ENCODE data around the gene PSAT1. TPM values are rescaled to one million over a fixed set of nuclear protein-coding genes. Genes with fewer than 3 reads are reported as not detected.

The PSAT1 gene
- total and polyA plus RNA-seq, 4 experiments from 2014 or later = 9.7 to 12.2 (median 11.1) TPM

DNA sequence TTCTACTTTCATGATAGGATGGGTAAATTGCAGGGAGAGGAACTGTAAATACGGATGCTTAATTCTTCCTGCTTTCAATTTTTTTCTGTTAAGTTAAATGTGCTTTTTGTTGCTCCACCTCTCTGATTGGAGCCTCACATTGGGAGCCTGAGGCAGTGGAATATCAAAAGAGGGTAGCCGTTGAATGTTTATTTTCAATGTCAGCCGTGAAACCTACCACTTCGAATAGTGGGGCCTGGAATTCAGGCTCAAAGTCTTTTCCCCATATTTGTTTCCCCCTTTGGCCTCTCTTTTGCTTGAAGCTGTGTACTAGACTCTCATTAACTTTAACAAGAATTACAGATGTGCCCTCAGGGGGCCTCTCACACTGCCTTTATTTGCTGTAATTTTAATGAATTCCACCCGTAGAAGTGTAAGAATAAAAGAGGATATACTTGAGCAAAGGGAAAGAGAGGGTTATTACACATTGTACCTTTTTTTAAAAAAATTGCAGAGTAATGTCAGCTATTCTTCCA is 29.0 kb downstream of the PSAT1 start:
- Mint-ChIP-seq H3K4me1 (no peaks in the 10 kb centered on the region), H3K36me3 (peaks cover 4 to 26% of the 10 kb centered on the region in 2 donors), H3K27me3 (no peaks in the 10 kb centered on the region), H3K9me3 (no peaks in the 10 kb centered on the region), H3K4me3 (no peak overlapping the region), H3K27ac (no peak overlapping the region)
- Histone ChIP-seq H3K36me3 (ENCODE audit: insufficient read depth, low read length) (no peaks in the 10 kb centered on the region), H3K4me1 (ENCODE audit: insufficient read depth, low read length) (no peaks in the 10 kb centered on the region), H3K27ac (ENCODE audit: low read depth, low read length) (no peak overlapping the region), H3K27me3 (ENCODE audit: insufficient read depth, low read length) (no peaks in the 10 kb centered on the region), H3K4me3 (ENCODE audit: low read length in 2 of 2) (no peak overlapping the region), H3K9me3 (ENCODE audit: control insufficient read depth in 1 of 2, low read length in 2 of 2) (no peaks in the 10 kb centered on the region)
- DNase-seq = no peak
- ChIA-PET POLR2A (ENCODE audit: partially characterized antibody) (no interaction called here), CTCF (ENCODE audit: partially characterized antibody) (no interaction called here)
- intact Hi-C loops (cut with micrococcal nuclease) = no loop called here

DNA sequence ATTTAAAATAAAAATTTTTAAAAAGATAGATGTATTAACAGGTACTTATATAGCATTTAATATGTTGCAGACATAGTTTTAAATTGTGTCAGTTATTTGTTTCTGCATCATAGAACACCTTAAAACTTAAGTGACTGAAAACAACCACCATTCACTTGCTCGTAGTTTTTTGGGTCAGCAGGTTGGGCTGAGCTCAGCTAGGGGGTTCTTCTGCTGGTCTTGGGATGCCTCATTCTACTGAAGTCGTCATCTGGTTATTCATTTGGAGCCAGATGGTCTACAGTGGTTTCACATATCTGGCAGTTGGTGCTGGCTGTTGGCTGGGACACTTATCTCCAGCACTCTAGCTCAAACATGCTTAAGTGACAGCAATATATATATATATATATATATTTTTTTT is 29.6 kb downstream of the PSAT1 start:
- no peak overlapping the region for H3K27ac ChIP-seq (ENCODE audit: low read depth, low read length)
- no peak for DNase-seq
- intact Hi-C loops (cut with micrococcal nuclease) = no loop called here
- CTCF ChIA-PET (ENCODE audit: partially characterized antibody) = no interaction called here
- Mint-ChIP-seq H3K36me3 (peaks cover 4 to 29% of the 10 kb centered on the region in 2 donors), H3K27me3 (no peaks in the 10 kb centered on the region), H3K9me3 (no peaks in the 10 kb centered on the region), H3K4me3 (no peak overlapping the region), H3K4me1 (no peaks in the 10 kb centered on the region), H3K27ac (no peak overlapping the region)
- POLR2A ChIA-PET (ENCODE audit: partially characterized antibody) = no interaction called here
- no peaks in the 10 kb centered on the region for H3K36me3 ChIP-seq (ENCODE audit: insufficient read depth, low read length)
- H3K4me3 ChIP-seq (ENCODE audit: low read length in 2 of 2) = no peak overlapping the region
- H3K4me1 ChIP-seq (ENCODE audit: insufficient read depth, low read length) = no peaks in the 10 kb centered on the region
- no peaks in the 10 kb centered on the region for H3K27me3 ChIP-seq (ENCODE audit: insufficient read depth, low read length)
- H3K9me3 ChIP-seq (ENCODE audit: control insufficient read depth in 1 of 2, low read length in 2 of 2) = no peaks in the 10 kb centered on the region

DNA sequence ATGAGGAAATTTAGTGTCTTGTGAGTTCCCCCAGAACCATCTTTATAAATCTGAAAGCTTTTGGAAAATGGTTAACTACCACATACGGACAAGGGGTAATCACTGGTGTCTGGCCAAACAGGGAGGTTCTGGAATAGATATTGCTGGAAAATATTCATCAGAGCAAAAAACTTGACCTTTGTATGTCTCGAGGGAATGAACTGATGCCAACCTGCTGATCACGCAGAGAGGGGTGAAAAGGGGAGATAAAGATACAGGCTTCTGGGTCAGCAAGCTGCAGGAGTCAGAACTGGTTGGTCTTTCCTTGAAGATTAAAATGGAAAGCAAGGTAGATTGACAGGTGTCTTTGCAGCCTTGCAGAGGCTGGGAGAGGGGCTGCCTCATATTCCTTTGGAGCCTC is 35.5 kb downstream of the PSAT1 start:
- H3K27ac Mint-ChIP-seq = no peak overlapping the region
- POLR2A ChIA-PET (ENCODE audit: partially characterized antibody) = no interaction called here
- no peaks in the 10 kb centered on the region for H3K36me3 ChIP-seq (ENCODE audit: insufficient read depth, low read length)

DNA sequence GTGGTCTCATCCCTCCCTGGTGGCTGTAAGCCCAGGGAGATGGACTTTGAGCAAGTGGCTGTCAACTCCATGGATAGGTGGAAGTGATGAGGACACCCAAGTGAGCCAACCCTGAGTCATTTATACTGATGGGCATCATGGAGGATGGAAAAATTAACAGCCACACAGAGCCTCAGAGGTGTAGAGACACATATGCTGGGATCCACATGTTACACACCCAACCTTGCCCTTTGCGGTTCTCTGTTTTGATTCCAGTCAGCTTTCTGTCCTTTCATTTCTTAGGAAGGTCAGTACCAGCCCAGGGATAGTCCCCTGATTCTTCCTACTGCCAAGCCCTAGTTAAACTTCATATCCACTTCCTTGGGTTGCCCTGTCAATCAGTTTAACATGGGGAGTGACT is 51.9 kb downstream of the PSAT1 start:
- Histone ChIP-seq H3K9me3 (ENCODE audit: control insufficient read depth in 1 of 2, low read length in 2 of 2) (no peaks in the 10 kb centered on the region), H3K27ac (ENCODE audit: low read depth, low read length) (no peak overlapping the region), H3K27me3 (ENCODE audit: insufficient read depth, low read length) (no peaks in the 10 kb centered on the region), H3K4me3 (ENCODE audit: low read length in 2 of 2) (no peak overlapping the region), H3K36me3 (ENCODE audit: insufficient read depth, low read length) (no peaks in the 10 kb centered on the region), H3K4me1 (ENCODE audit: insufficient read depth, low read length) (peaks cover 10% of the 10 kb centered on the region)
- CTCF ChIA-PET (ENCODE audit: partially characterized antibody) = no interaction called here
- DNase-seq = no peak
- Mint-ChIP-seq H3K36me3 (no peaks in the 10 kb centered on the region), H3K27me3 (peaks cover 2 to 8% of the 10 kb centered on the region in 2 donors), H3K27ac (no peak overlapping the region), H3K4me1 (peaks cover 7 to 12% (median 9%) of the 10 kb centered on the region in 4 donors), H3K9me3 (peaks cover 0 to under 1% (median 0%) of the 10 kb centered on the region in 8 donors), H3K4me3 (no peak overlapping the region)
- POLR2A ChIA-PET (ENCODE audit: partially characterized antibody) = no interaction called here
- intact Hi-C loops (cut with micrococcal nuclease) = no loop called here

More for the DNA sequence above, 35.5 kb downstream of the PSAT1 start:
- no peak for DNase-seq
- H3K27me3 ChIP-seq (ENCODE audit: insufficient read depth, low read length) = no peaks in the 10 kb centered on the region
- H3K9me3 ChIP-seq (ENCODE audit: control insufficient read depth in 1 of 2, low read length in 2 of 2) = no peaks in the 10 kb centered on the region
- Mint-ChIP-seq H3K4me3 (no peak overlapping the region), H3K36me3 (peaks cover 4 to 30% of the 10 kb centered on the region in 2 donors), H3K9me3 (peaks cover 5 to 20% (median 16%) of the 10 kb centered on the region in 8 donors), H3K27me3 (peaks cover 2 to 7% of the 10 kb centered on the region in 2 donors), H3K4me1 (no peaks in the 10 kb centered on the region)
- CTCF ChIA-PET (ENCODE audit: partially characterized antibody) = interaction anchor here (1.0 kb wide), 1 partner anchor 37 kb away, joined by 3 read pairs; no protein-coding TSS in a partner anchor
- H3K4me3 ChIP-seq (ENCODE audit: low read length in 2 of 2) = no peak overlapping the region
- H3K4me1 ChIP-seq (ENCODE audit: insufficient read depth, low read length) = no peaks in the 10 kb centered on the region
- intact Hi-C loops (cut with micrococcal nuclease) = no loop called here
- no peak overlapping the region for H3K27ac ChIP-seq (ENCODE audit: low read depth, low read length)

DNA sequence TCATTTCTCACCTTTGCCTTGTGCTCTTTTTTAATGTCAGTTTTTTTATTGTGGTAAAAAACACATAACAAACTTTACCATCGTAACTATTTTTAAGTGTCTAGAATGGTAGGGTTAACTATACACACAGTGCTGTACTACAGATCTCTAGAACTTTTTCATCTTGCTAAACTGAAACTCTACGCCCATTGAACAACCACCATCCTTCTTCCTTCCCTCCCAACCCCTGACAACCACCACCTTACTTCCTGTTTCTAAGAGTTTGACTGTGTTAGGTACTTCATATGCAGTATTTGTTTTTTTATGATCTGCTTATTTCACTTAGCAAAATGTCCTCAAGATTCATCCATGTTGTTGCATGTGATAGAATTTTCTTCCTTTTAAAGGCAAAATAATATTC is 54.9 kb downstream of the PSAT1 start:
- no peaks in the 10 kb centered on the region for H3K36me3 Mint-ChIP-seq
- intact Hi-C loops (cut with micrococcal nuclease) = no loop called here
- H3K27me3 Mint-ChIP-seq = peaks cover 0 to 5% of the 10 kb centered on the region in 2 donors
- Histone ChIP-seq H3K27me3 (ENCODE audit: insufficient read depth, low read length) (no peaks in the 10 kb centered on the region), H3K36me3 (ENCODE audit: insufficient read depth, low read length) (no peaks in the 10 kb centered on the region), H3K9me3 (ENCODE audit: control insufficient read depth in 1 of 2, low read length in 2 of 2) (no peaks in the 10 kb centered on the region), H3K27ac (ENCODE audit: low read depth, low read length) (no peak overlapping the region), H3K4me1 (ENCODE audit: insufficient read depth, low read length) (peaks cover 10% of the 10 kb centered on the region), H3K4me3 (ENCODE audit: low read length in 2 of 2) (no peak overlapping the region)
- CTCF ChIA-PET (ENCODE audit: partially characterized antibody) = no interaction called here
- POLR2A ChIA-PET (ENCODE audit: partially characterized antibody) = no interaction called here
- DNase-seq = peak in 4 of 5 donors; percentile 25 to 44 (median 34)
- H3K4me1 Mint-ChIP-seq = peaks cover 7 to 12% (median 9%) of the 10 kb centered on the region in 4 donors
- peak overlapping the region in 6 of 8 donors; percentile 7 to 76 (median 50) for H3K4me3 Mint-ChIP-seq
- H3K9me3 Mint-ChIP-seq = no peaks in the 10 kb centered on the region
- H3K27ac Mint-ChIP-seq = peak overlapping the region in 6 of 7 donors; percentile 14 to 90 (median 34)

GRCh38 chr9:78354324-78354973 is 57.5 kb downstream of the PSAT1 start:
- peak overlapping the region in 1 of 7 donors; percentile 10 for H3K27ac Mint-ChIP-seq
- no peaks in the 10 kb centered on the region for H3K36me3 ChIP-seq (ENCODE audit: insufficient read depth, low read length)
- H3K4me1 ChIP-seq (ENCODE audit: insufficient read depth, low read length) = peaks cover 10% of the 10 kb centered on the region
- no peaks in the 10 kb centered on the region for H3K9me3 ChIP-seq (ENCODE audit: control insufficient read depth in 1 of 2, low read length in 2 of 2)
- no peak overlapping the region for H3K27ac ChIP-seq (ENCODE audit: low read depth, low read length)
- no peaks in the 10 kb centered on the region for H3K27me3 ChIP-seq (ENCODE audit: insufficient read depth, low read length)
- ChIA-PET CTCF (ENCODE audit: partially characterized antibody) (interaction anchor here (0.9 kb wide), 1 partner anchor 14 kb away, joined by 3 read pairs; no protein-coding TSS in a partner anchor), POLR2A (ENCODE audit: partially characterized antibody) (no interaction called here)
- no peak for DNase-seq
- H3K27me3 Mint-ChIP-seq = no peaks in the 10 kb centered on the region
- no peak overlapping the region for H3K4me3 Mint-ChIP-seq
- peaks cover 7 to 12% (median 9%) of the 10 kb centered on the region in 4 donors for H3K4me1 Mint-ChIP-seq
- H3K9me3 Mint-ChIP-seq = peaks cover 0 to 2% (median 0%) of the 10 kb centered on the region in 8 donors
- intact Hi-C loops (cut with micrococcal nuclease) = no loop called here
- no peak overlapping the region for H3K4me3 ChIP-seq (ENCODE audit: low read length in 2 of 2)
- no peaks in the 10 kb centered on the region for H3K36me3 Mint-ChIP-seq

DNA sequence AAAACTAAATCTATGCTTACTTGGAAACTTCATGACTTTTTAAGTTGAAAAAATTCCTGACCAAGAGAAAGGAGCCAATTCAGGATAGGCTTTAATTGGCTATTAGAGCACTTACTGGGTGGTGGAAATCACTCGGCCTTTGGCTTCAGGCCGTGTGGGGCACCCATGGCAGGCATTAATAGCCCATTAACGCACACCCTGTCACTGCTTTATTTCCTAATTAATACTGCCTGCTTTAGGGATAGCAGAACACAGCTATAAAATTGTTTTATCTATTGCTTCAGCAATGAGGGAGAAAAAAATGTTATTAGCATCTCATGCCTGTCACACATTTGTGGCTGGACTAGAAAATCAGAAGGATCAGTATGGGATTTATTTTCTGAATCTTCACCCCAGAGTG is 58.1 kb downstream of the PSAT1 start:
- ChIA-PET POLR2A (ENCODE audit: partially characterized antibody) (no interaction called here), CTCF (ENCODE audit: partially characterized antibody) (no interaction called here)
- Histone ChIP-seq H3K36me3 (ENCODE audit: insufficient read depth, low read length) (no peaks in the 10 kb centered on the region), H3K4me3 (ENCODE audit: low read length in 2 of 2) (no peak overlapping the region), H3K9me3 (ENCODE audit: control insufficient read depth in 1 of 2, low read length in 2 of 2) (no peaks in the 10 kb centered on the region), H3K27ac (ENCODE audit: low read depth, low read length) (no peak overlapping the region), H3K4me1 (ENCODE audit: insufficient read depth, low read length) (peaks cover 10% of the 10 kb centered on the region), H3K27me3 (ENCODE audit: insufficient read depth, low read length) (no peaks in the 10 kb centered on the region)
- Mint-ChIP-seq H3K4me3 (no peak overlapping the region), H3K36me3 (no peaks in the 10 kb centered on the region), H3K27ac (no peak overlapping the region), H3K4me1 (peaks cover 7 to 12% (median 9%) of the 10 kb centered on the region in 4 donors), H3K9me3 (peaks cover 0 to 2% (median 0%) of the 10 kb centered on the region in 8 donors), H3K27me3 (no peaks in the 10 kb centered on the region)
- DNase-seq = no peak
- intact Hi-C loops (cut with micrococcal nuclease) = no loop called here

Measured in CD4-positive, alpha-beta memory T cell (primary cell).